Mucosa of rectum (tissue), 2 donors: ENCODE results near the gene PACS1.

Experiments used
- H3K27ac ChIP-seq, 2 donors: one replicate each; pipeline ENCODE4 v1.7.0; 2013; ENCODE audit warnings: inconsistent platforms in 2 of 2, low read depth in 2 of 2, low read length in 2 of 2
- H3K27me3 ChIP-seq, 2 donors: one replicate each; pipeline ENCODE4 v1.7.0; 2013; ENCODE audit warnings: low read length in 2 of 2; ENCODE audit not compliant: control insufficient read depth in 2 of 2, insufficient read depth in 2 of 2
- H3K36me3 ChIP-seq, 2 donors: one replicate each; pipeline ENCODE4 v1.7.0; 2013; ENCODE audit warnings: low read length in 2 of 2; ENCODE audit not compliant: control insufficient read depth in 2 of 2, insufficient read depth in 2 of 2
- H3K4me1 ChIP-seq, 2 donors: one replicate each; pipeline ENCODE4 v1.7.0; 2013; ENCODE audit warnings: low read length in 2 of 2, mild to moderate bottlenecking in 1 of 2; ENCODE audit not compliant: control insufficient read depth in 2 of 2, insufficient read depth in 2 of 2
- H3K4me3 ChIP-seq, 2 donors: one replicate each; pipeline ENCODE4 v1.7.0; 2013; ENCODE audit warnings: low read length in 2 of 2
- H3K9ac ChIP-seq, 2 donors: one replicate each; pipeline ENCODE4 v1.7.0; 2013; ENCODE audit warnings: low read length in 2 of 2, low read depth in 1 of 2, mild to moderate bottlenecking in 1 of 2
- H3K9me3 ChIP-seq, 2 donors: one replicate each; pipeline ENCODE4 v1.7.0; 2013; ENCODE audit warnings: low read length in 2 of 2; ENCODE audit not compliant: control insufficient read depth in 2 of 2
- donor health status: healthy.
- donor health status: Normal muscosa, but diverticular disease.

Gene PACS1

DNA sequence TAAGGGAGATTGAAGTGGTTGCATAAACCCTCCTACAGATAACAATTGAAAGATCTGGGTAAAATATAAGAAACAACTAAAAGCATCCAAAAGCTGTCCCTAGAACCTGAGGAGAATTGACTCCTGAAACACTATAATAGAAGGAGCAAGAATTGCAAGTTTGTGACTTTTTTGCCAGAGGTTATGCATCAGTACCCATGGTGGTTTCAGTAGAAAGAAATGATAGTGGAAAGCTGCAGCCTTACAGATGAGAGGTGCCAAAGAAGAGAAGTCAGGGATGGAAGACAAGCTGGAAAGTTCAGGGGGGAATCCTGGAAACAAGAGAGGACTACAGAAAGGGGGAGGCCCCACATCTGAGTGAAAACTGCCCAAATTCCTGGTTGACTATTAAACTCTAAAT lies 80.7 kb downstream of the PACS1 start:
- Histone ChIP-seq H3K4me3 (no peak overlapping the region), H3K9ac (no peak overlapping the region), H3K36me3 (no peaks in the 10 kb centered on the region), H3K27me3 (no peaks in the 10 kb centered on the region), H3K27ac (no peak overlapping the region), H3K9me3 (no peaks in the 10 kb centered on the region), H3K4me1 (no peaks in the 10 kb centered on the region)

GRCh38 chr11:66151273-66151672 lies 81.2 kb downstream of the PACS1 start:
- H3K36me3 ChIP-seq, result no peaks in the 10 kb centered on the region
- H3K9me3 ChIP-seq, result no peaks in the 10 kb centered on the region
- H3K4me1 ChIP-seq, result no peaks in the 10 kb centered on the region
- H3K4me3 ChIP-seq, result no peak overlapping the region
- no peak overlapping the region for H3K9ac ChIP-seq
- no peaks in the 10 kb centered on the region for H3K27me3 ChIP-seq
- H3K27ac ChIP-seq, result no peak overlapping the region

- Histone ChIP-seq H3K27me3 (no peaks in the 10 kb centered on the region), H3K4me3 (no peak overlapping the region), H3K9me3 (no peaks in the 10 kb centered on the region), H3K27ac (no peak overlapping the region), H3K9ac (no peak overlapping the region), H3K36me3 (no peaks in the 10 kb centered on the region), H3K4me1 (no peaks in the 10 kb centered on the region)
Measured at GRCh38 chr11:66154109-66154508, 84.0 kb downstream of the PACS1 start.

DNA sequence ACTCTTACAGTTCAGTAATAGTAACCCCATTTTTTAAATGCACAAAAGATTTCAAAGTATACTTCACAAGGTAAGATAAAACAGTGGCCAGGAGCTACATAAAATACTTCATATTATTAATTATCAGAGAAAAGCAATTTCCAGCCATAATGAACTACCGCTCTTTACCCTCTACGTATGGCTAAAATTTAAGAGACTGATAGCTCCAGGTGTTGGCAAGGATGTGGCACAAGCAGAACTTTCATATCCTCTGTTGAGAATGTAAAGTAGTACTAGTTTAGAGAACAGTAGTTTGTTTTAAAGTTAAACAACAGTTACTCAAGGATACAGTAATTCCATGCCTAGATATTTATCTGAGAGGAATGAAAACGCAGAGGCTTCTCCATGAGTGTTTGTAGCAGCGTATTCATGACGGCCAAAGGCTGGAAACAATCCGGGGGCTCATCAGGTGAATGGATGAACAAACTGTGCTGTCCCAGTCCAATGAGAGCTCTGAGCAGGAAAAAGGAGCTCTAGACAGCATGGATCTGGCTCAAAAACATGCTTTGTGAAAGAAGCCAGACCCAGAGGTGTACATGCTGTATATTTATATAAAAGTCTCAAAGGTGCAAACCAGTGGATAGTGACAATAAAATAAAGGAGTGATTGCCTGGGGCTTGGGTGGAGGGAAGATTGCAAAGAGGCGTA lies 85.5 kb downstream of the PACS1 start:
- no peaks in the 10 kb centered on the region for H3K9me3 ChIP-seq
- H3K4me1 ChIP-seq, result no peaks in the 10 kb centered on the region
- no peaks in the 10 kb centered on the region for H3K36me3 ChIP-seq
- no peak overlapping the region for H3K4me3 ChIP-seq
- H3K27ac ChIP-seq, result no peak overlapping the region
- H3K27me3 ChIP-seq, result no peaks in the 10 kb centered on the region
- H3K9ac ChIP-seq, result no peak overlapping the region

DNA sequence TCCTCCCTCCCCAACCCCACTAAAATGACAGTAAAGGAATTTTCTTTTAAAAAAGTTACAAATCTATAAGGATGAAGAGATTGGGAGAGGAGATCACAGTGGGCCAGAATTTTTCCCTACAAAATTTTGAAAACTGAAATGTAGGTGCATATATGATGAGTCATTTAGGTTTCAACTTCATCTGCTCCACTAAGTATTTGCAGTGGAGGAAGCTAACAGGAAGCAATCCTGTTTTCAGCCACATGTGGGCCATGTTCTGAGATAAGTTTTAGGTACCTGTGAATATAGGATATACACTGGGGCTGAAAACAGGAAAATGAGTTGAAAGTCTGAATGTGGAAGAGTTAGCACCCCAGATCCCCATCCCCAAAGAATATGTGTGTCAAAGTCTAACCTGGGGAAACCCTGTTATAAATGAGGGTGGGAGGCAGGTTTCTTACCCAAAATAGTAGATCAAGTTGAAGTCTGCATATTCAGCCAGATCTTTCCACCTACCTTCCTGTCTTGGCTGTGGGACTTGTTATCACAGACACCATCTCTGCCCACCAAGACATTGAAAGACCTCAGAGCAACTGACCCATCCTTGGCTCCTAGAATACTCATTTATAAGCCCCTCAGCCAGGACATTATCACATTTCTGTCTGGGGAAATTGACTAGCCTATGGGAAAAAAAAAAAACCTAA lies 87.3 kb downstream of the PACS1 start:
- Histone ChIP-seq H3K27me3 (no peaks in the 10 kb centered on the region), H3K9me3 (no peaks in the 10 kb centered on the region), H3K9ac (no peak overlapping the region), H3K4me3 (no peak overlapping the region), H3K4me1 (no peaks in the 10 kb centered on the region), H3K27ac (no peak overlapping the region), H3K36me3 (no peaks in the 10 kb centered on the region)

- H3K4me1 ChIP-seq, result no peaks in the 10 kb centered on the region
- no peaks in the 10 kb centered on the region for H3K36me3 ChIP-seq
- H3K27me3 ChIP-seq, result no peaks in the 10 kb centered on the region
- H3K9ac ChIP-seq, result no peak overlapping the region
- H3K4me3 ChIP-seq, result no peak overlapping the region
- no peak overlapping the region for H3K27ac ChIP-seq
- H3K9me3 ChIP-seq, result no peaks in the 10 kb centered on the region
Measured at GRCh38 chr11:66158156-66158555, 88.1 kb downstream of the PACS1 start.

- Histone ChIP-seq H3K27ac (no peak overlapping the region), H3K4me1 (no peaks in the 10 kb centered on the region), H3K9me3 (no peaks in the 10 kb centered on the region), H3K4me3 (no peak overlapping the region), H3K36me3 (no peaks in the 10 kb centered on the region), H3K9ac (no peak overlapping the region), H3K27me3 (no peaks in the 10 kb centered on the region)
Measured at GRCh38 chr11:66159324-66159984, 89.4 kb downstream of the PACS1 start.

DNA sequence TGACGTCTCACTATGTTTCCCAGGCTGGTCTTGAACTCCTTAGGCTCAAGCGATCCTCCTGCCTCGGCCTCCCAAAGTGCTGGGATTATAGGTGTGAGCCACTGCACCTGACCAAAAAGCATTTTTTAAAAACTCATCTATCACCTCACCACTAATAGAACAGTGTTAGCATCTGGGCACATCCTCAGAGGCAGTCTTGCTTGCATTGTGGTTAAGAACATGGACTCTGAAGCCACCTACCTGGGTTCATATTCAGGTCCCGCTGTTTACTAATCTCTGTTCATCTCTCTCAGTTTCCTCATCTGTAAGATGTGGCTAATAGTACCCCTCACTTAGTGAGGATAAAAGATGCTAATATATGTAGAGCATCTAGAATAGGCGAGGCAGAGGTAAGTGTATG lies 90.6 kb downstream of the PACS1 start:
- Histone ChIP-seq H3K4me3 (no peak overlapping the region), H3K9me3 (no peaks in the 10 kb centered on the region), H3K36me3 (no peaks in the 10 kb centered on the region), H3K9ac (no peak overlapping the region), H3K27ac (no peak overlapping the region), H3K27me3 (no peaks in the 10 kb centered on the region), H3K4me1 (no peaks in the 10 kb centered on the region)

- Histone ChIP-seq H3K9me3 (no peaks in the 10 kb centered on the region), H3K4me3 (no peak overlapping the region), H3K27ac (no peak overlapping the region), H3K4me1 (no peaks in the 10 kb centered on the region), H3K36me3 (no peaks in the 10 kb centered on the region), H3K9ac (no peak overlapping the region), H3K27me3 (no peaks in the 10 kb centered on the region)
Measured at GRCh38 chr11:66168289-66168688, 98.2 kb downstream of the PACS1 start.

- no peaks in the 10 kb centered on the region for H3K4me1 ChIP-seq
- no peaks in the 10 kb centered on the region for H3K9me3 ChIP-seq
- H3K27me3 ChIP-seq, result no peaks in the 10 kb centered on the region
- no peak overlapping the region for H3K9ac ChIP-seq
- no peak overlapping the region for H3K27ac ChIP-seq
- no peaks in the 10 kb centered on the region for H3K36me3 ChIP-seq
- no peak overlapping the region for H3K4me3 ChIP-seq
Measured at GRCh38 chr11:66172146-66172545, 102.1 kb downstream of the PACS1 start.
